Central memory CD8-positive, alpha-beta T cell (primary cell): ENCODE results near the gene ARHGAP22.

Experiments
- ATAC-seq: fragments of 150-1000 bp; cut with Tn5 transposase; replicated peaks from 2 replicates; pipeline ENCODE4 v1.10.0; 2022; ENCODE audit warnings: mild to moderate bottlenecking, moderate FRiP score, moderate number of reproducible peaks; ENCODE audit not compliant: poor library complexity, severe bottlenecking; ENCODE audit errors: extremely low read depth
- DNase-seq, 2 donors: peaks; one replicate each; pipeline ENCODE4 v3.0.0; 2021; ENCODE audit warnings: low spot score in 2 of 2
- H3K27ac Mint-ChIP-seq: one replicate; pipeline ENCODE4 v1.8.0; 2022; ENCODE audit warnings: low read depth, mild to moderate bottlenecking, moderate library complexity, mixed read lengths
- H3K27me3 Mint-ChIP-seq: one replicate; pipeline ENCODE4 v1.8.0; 2022; ENCODE audit warnings: mixed read lengths
- H3K36me3 Mint-ChIP-seq: one replicate; pipeline ENCODE4 v1.8.0; 2022; ENCODE audit warnings: mild to moderate bottlenecking, moderate library complexity, mixed read lengths; ENCODE audit not compliant: insufficient read depth
- H3K4me1 Mint-ChIP-seq: one replicate; pipeline ENCODE4 v1.8.0; 2022; ENCODE audit warnings: mixed read lengths
- H3K4me3 Mint-ChIP-seq: one replicate; pipeline ENCODE4 v1.8.0; 2022; ENCODE audit warnings: mild to moderate bottlenecking, moderate library complexity, mixed read lengths
- H3K9me3 Mint-ChIP-seq: one replicate; pipeline ENCODE4 v1.8.0; 2022; ENCODE audit warnings: mixed read lengths

The ARHGAP22 gene

DNA sequence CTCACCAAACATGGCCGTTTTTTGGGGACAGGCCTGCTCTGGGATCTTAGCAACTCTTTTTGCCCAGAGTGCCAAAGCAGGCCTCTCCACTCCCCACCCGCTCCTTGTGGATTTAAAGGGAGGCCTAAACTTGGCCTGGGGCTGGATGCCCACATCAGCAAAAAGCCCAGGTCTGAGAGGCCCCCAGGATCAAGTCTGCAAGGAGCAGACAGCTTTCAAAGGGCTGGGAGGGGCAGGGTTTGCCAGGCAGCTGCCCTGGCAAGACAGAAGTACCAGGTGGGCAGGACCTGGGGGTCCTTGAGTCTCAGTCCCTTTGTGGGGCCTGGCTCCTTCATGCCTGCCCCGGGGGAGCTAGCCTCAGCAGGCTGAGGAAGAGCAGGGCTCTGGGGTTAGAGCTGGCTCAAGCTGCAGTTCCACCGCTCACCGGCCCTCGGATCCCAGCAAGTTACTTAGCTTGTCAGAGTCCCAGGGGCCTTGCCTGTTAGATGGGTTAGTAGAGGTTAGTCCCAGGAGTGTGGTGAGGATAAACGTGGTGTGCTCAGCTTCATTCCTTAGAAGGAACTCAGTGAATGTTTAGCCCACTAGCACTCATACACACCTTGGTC is 56.2 kb downstream of the ARHGAP22 start:
- DNase-seq (no peak), ATAC-seq (no peak)
- Mint-ChIP-seq H3K27me3 (peaks cover 20% of the 10 kb centered on the region), H3K36me3 (no peaks in the 10 kb centered on the region), H3K27ac (no peak overlapping the region), H3K9me3 (no peaks in the 10 kb centered on the region), H3K4me3 (no peak overlapping the region), H3K4me1 (no peaks in the 10 kb centered on the region)

DNA sequence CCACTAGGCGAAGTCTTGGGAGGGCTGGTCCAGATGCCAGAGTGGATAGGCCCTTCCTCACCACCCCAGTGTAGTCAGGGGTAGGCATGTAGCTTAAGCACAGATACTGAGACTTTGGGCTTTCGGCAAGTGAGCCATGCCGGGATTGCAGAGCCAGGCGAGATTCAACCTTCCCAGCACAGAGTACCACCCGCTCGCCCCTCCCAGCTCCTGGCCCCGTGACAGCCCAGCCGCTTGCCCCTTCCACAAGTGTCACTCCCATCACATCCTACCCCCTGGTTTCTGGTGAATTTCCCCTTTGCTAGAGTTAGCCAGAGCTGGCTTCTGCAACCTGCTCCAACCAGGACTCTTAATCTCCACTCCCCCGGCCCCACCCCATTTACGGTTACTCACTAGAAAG is 56.9 kb downstream of the ARHGAP22 start:
- no peak for ATAC-seq
- Mint-ChIP-seq H3K27me3 (peaks cover 22% of the 10 kb centered on the region), H3K4me3 (no peak overlapping the region), H3K9me3 (no peaks in the 10 kb centered on the region), H3K36me3 (no peaks in the 10 kb centered on the region), H3K27ac (no peak overlapping the region), H3K4me1 (no peaks in the 10 kb centered on the region)
- DNase-seq = no peak

DNA sequence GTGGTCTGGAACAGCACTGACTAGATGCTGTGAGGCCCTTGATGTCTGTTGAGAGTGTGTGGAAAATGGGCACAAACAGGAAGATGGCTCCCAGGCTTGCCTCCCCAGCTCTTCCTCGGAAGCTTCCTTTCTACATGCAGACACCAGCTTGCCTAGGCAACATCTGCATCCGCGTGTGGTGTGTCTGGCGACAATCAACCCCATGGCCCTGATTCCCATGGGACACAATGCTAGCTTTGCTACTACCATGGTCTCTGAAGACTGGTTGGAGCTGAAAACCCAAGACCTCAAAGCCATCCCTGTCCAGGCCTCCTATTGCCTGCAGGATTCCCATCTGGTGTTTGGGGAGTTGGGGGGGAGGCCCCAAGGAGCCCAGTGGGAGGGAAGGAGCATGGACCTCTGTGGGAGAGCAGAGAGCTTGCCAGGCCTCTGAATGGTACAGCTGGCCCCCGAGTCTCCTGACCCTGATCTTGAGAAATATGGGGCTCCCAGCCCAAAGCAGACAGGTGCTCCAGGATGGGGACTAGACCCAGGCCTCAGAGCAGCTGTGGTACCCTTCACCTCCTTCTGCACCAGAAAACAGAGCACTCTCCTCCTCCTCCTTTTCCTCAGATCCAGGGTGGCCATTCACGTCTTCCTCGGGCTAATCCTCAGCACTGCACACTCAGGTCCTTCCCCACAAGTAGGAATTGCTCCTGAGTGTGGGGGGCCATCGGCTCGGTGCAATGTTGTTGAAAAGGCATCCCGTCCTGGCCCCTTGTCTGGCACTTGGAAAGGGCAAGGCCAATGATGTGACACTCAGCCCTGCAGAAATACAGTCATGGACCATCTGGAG is 57.6 kb downstream of the ARHGAP22 start:
- DNase-seq = no peak

DNA sequence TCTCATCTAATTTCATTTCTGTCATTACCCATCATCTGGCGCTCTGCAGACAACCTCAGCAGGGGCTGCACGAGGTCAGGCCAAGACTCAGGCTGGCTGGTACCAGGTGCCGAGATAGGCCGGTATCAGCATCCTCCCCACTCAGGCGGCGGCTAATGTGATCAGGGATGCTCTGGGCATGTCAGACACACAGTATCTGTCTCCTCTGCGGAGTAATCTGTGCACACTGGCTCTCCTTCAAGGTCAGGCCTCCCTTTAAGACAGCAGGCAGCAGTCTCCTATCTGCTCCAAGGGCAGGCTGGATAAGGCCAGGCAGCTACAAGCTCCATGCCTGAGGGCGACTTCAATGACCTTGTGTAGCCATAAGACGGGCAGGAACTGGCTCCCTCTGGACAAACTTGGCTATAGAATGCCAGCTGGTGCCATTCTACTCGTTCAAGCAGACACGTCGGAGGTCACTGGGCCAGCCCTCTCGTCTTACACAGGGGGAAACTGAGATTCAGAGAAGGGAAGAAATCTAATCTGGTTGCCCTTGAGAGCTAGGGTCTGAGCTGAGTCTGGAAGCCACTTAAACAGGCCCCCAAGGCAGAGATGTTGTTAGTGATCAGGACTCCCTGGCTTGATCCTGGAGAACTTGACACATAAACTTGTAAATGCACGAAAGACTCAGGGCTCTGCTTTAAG is 59.3 kb downstream of the ARHGAP22 start:
- H3K27ac Mint-ChIP-seq = no peak overlapping the region
- H3K9me3 Mint-ChIP-seq = no peaks in the 10 kb centered on the region
- H3K27me3 Mint-ChIP-seq = peaks cover 42% of the 10 kb centered on the region
- no peaks in the 10 kb centered on the region for H3K4me1 Mint-ChIP-seq
- no peak overlapping the region for H3K4me3 Mint-ChIP-seq
- DNase-seq (no peak), ATAC-seq (no peak)
- no peaks in the 10 kb centered on the region for H3K36me3 Mint-ChIP-seq

More for the DNA sequence above, 57.6 kb downstream of the ARHGAP22 start:
- no peaks in the 10 kb centered on the region for H3K4me1 Mint-ChIP-seq
- no peaks in the 10 kb centered on the region for H3K9me3 Mint-ChIP-seq
- H3K27me3 Mint-ChIP-seq = peaks cover 29% of the 10 kb centered on the region
- ATAC-seq = no peak
- H3K36me3 Mint-ChIP-seq = no peaks in the 10 kb centered on the region
- no peak overlapping the region for H3K4me3 Mint-ChIP-seq
- no peak overlapping the region for H3K27ac Mint-ChIP-seq

DNA sequence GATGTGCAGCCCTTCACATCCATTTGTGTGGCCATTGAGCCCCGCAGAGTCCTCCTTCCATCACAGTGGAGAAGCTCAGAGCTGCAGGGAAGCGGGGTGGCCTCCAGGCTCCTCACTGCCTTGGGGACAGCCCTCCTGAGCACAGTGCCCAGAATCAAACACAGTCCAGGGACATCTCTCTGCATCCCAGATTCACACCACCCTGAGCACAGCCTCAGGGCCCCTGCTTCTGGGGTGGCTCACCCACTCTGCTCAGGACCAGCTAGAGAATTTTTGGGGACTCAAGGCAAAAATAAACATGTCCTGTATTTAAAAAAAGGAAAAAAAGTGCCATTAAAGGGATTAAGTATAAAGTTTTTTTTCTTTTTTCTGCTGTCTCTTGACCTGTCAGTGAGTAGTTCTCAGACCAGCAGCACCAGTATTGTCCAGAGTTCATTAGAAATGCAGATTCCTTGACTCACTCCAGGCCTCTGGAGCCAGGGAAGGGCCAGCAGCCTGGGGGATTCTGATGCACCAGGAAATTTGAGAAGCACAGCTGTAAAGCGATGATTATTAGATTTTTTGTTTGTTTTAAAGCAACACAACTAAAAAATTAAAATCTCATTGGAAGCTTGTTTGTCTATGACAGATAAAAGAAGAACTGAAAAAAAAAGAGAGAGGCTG is 61.6 kb downstream of the ARHGAP22 start:
- Mint-ChIP-seq H3K36me3 (no peaks in the 10 kb centered on the region), H3K27ac (no peak overlapping the region), H3K4me3 (no peak overlapping the region), H3K27me3 (peaks cover 30% of the 10 kb centered on the region), H3K9me3 (no peaks in the 10 kb centered on the region), H3K4me1 (no peaks in the 10 kb centered on the region)
- no peak for DNase-seq
- ATAC-seq = no peak

DNA sequence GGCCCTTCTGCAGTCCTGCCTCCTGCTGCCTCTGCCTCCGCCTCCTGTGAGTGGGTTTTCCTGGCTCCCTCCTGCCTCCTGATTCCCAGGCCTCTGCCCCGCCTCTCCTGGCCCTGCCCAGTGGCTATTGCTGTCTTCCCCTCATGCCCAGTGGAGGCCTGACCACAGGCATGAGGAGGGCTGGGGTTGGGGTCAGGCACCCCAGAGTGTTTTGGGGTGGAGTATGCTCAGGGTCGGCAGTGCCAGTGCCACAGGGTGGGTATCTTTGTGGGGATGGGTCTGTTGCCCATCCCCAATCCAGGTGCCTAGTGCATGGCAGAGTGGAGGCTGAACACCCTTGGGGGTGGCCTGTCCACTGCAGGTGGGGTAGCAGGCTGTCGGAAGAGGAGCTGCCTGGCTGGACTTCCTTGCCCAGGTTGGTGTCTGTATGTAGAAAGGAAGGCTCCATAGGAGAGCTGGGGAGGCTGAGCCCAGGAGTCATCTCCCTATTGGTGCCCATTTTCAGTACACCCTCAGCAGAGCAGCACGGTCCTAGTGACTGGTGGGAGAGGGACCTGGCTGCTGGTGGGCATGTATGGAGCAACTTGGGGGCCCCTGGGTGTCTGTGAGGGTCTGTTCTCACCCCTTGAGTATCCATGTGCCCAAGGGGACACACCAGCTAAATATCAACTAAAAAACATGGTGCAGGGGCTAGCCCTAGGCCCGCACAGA is 62.2 kb downstream of the ARHGAP22 start:
- no peaks in the 10 kb centered on the region for H3K36me3 Mint-ChIP-seq
- DNase-seq (no peak), ATAC-seq (no peak)
- no peak overlapping the region for H3K4me3 Mint-ChIP-seq
- H3K27me3 Mint-ChIP-seq = peaks cover 24% of the 10 kb centered on the region
- no peaks in the 10 kb centered on the region for H3K4me1 Mint-ChIP-seq
- no peaks in the 10 kb centered on the region for H3K9me3 Mint-ChIP-seq
- H3K27ac Mint-ChIP-seq = no peak overlapping the region

DNA sequence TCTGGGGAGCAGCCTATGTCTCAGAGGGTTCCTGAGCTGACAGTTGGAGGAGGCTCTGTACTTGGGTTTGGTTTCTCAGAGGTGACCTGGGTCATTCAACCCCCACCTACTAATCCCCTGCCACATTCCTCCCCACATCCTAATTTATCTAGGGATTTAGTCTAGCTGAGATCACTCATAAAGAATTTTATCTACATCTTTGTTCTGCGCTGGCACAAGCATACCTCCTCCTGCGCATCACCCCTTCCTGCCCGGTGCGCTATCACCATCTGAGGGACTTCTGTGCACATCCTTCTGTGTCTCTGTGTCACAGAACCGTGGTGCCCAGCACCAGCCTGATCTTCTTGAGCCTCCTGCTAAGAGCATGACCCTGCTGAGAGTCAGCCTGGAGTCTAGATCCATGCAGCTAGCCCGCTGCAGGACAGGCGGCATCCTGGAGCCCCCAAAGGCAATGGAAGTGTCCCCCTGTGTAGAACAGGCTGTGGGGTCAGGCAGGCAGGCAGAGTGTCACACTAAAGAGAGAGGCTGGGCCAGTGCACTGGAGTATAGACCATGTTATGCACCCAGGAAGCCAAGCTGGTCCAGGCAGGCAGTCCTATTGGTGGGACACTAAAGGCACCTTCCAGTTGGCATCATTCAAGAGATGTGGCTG is 63.6 kb downstream of the ARHGAP22 start:
- H3K27ac Mint-ChIP-seq = no peak overlapping the region
- H3K27me3 Mint-ChIP-seq = peaks cover 21% of the 10 kb centered on the region
- no peaks in the 10 kb centered on the region for H3K36me3 Mint-ChIP-seq
- no peaks in the 10 kb centered on the region for H3K9me3 Mint-ChIP-seq
- no peak overlapping the region for H3K4me3 Mint-ChIP-seq
- DNase-seq = no peak
- no peak for ATAC-seq
- no peaks in the 10 kb centered on the region for H3K4me1 Mint-ChIP-seq

DNA sequence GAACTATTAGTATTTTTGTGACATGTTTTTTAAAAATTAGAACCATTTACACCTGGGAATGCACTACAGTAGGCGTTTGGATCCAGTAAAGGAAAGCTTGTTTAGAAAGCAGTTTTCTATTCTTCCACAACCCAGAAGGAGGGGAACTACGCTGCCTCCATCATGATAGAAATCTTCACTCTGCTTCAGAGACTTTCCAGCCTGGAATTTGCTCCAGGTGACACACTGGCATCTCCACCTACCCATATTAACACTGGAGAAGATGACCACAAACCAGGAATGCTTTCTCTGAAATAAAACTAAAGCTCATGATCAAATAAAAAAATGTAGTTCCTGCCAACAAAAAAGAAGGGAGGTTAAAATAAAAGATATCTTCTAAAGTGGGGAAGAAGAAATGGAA is 66.3 kb downstream of the ARHGAP22 start:
- H3K4me3 Mint-ChIP-seq = no peak overlapping the region
- no peak overlapping the region for H3K27ac Mint-ChIP-seq
- H3K27me3 Mint-ChIP-seq = peaks cover 21% of the 10 kb centered on the region
- no peak for ATAC-seq
- H3K9me3 Mint-ChIP-seq = no peaks in the 10 kb centered on the region
- H3K36me3 Mint-ChIP-seq = no peaks in the 10 kb centered on the region
- no peak for DNase-seq
- H3K4me1 Mint-ChIP-seq = no peaks in the 10 kb centered on the region

DNA sequence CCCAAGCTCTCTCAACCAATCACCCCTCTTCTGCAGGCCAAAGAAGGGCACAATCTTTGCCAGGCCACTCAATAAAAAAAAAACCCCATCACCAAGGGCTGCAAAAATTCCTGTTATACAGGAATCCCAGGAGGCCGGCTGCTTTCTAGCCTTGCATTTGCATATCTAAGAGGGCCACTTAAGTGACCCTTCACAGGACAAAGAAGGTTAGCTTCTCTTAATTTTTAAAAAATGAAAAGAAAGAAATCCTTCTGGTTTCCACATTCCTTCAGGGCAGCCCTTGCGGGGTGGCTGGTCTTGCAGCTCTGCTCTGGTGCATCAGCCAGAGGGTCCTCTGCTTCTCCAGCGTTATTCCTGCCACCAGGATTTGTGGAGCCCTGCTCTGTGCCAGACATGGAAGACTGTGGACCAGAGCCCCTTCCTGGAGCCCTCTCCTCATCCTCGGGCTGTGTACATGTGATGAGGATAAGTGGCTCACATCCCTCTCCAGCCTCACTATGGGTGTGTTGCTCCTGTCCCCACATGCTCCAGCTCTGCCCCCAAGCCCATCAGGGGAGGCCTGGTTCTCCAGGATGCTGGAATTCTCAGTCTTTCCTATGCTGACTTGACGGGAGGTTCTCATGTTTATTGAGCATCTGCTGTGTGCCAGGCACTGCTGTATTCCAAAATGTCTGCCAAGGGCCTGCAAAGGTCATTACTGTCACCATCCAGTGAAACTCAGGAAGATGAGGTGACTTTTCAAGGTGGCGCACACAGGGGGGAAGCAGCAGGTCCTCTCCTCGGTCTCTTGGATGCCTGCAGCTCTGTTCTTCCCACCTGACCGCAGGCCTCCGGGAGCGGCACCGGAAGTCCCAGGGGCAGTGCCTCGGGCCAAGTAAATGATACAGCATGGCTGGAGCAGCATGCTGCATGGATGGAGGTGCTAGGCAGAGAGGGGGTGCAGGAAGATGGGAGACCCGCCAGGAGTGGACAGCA is 67.7 kb downstream of the ARHGAP22 start:
- H3K9me3 Mint-ChIP-seq = no peaks in the 10 kb centered on the region
- no peak overlapping the region for H3K4me3 Mint-ChIP-seq
- H3K36me3 Mint-ChIP-seq = no peaks in the 10 kb centered on the region
- no peak for DNase-seq
- H3K27ac Mint-ChIP-seq = no peak overlapping the region
- no peak for ATAC-seq
- no peaks in the 10 kb centered on the region for H3K4me1 Mint-ChIP-seq
- H3K27me3 Mint-ChIP-seq = peaks cover 11% of the 10 kb centered on the region

DNA sequence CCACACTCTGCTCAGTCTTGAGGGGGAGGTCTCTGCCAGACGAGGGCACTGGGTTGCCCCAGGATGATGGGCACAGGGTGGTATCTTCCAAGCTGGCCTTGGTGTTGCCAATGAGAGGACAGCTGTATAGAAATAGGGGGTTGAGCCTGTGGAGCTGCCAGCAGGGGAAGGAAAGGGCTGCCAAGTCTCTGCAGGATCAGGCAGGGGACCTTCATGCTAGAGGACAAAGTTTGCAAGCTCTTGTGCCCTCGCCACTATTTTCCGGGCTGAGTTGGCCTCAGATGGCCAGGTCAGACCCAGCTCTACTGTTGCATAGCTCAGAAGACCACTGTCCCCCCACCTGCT is 68.7 kb downstream of the ARHGAP22 start:
- ATAC-seq = no peak
- no peak overlapping the region for H3K4me3 Mint-ChIP-seq
- peaks cover under 1% of the 10 kb centered on the region for H3K27me3 Mint-ChIP-seq
- H3K36me3 Mint-ChIP-seq = no peaks in the 10 kb centered on the region
- H3K4me1 Mint-ChIP-seq = no peaks in the 10 kb centered on the region
- H3K27ac Mint-ChIP-seq = no peak overlapping the region
- H3K9me3 Mint-ChIP-seq = no peaks in the 10 kb centered on the region
- no peak for DNase-seq

DNA sequence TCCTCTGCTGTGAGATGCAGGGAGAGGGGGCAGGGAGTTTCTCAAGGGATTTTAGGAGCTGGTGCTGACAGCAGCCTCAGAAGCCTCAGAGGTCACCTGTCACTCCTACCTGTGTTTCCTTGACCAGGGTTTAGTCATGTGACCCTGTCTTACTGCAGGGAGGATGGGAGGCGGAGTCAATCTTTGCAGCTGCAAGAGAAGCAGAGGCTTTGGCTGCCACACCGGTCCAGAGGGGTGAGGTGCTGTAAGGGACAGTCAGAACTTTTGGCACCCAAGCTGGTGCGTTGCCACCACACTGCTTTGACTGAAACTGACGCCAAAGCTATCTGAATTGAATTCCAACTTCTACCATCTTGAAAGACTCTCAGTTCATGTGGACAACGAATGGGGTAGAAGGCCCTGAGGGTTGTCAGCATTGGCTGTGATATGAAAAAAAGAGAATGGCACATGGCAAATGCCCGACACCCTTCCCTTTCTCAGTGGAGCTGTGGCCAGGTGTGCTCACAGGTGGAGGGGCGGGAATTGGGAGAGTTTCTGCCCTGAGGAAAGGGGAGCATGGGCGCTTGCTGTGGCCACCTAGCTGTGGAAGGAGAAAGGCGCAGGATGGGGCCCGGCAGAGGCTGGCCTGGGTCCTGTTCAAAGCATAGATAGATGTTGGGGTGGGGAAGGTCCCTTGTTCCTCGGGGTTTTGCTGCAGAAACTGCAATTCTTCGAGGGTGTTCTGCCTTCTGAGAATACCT is 69.3 kb downstream of the ARHGAP22 start:
- no peak for ATAC-seq
- no peaks in the 10 kb centered on the region for H3K9me3 Mint-ChIP-seq
- no peak for DNase-seq
- no peaks in the 10 kb centered on the region for H3K27me3 Mint-ChIP-seq
- no peaks in the 10 kb centered on the region for H3K36me3 Mint-ChIP-seq
- H3K27ac Mint-ChIP-seq = no peak overlapping the region
- no peak overlapping the region for H3K4me3 Mint-ChIP-seq
- H3K4me1 Mint-ChIP-seq = no peaks in the 10 kb centered on the region
